HCEC 1CT (cell line): ENCODE measurements around the gene PCBP4.

Experiments
- DNase-seq: peaks from one replicate; pipeline ENCODE4 v3.0.0-alpha.2; 2017

The PCBP4 gene

GRCh38 chr3:51970606-51971300, 3.5 kb upstream of the PCBP4 start:
- no peak for DNase-seq

- no peak for DNase-seq
Measured at GRCh38 chr3:51969841-51970240, 2.6 kb upstream of the PCBP4 start.

GRCh38 chr3:51968883-51969678, 1.8 kb upstream of the PCBP4 start:
- no peak for DNase-seq

- no peak for DNase-seq
Measured at GRCh38 chr3:51968170-51968775, 1.0 kb upstream of the PCBP4 start.

- DNase-seq: no peak
Measured at GRCh38 chr3:51966922-51967383, 301 bp downstream of the PCBP4 start.

GRCh38 chr3:51966486-51966885, 768 bp downstream of the PCBP4 start:
- no peak for DNase-seq

GRCh38 chr3:51966016-51966415, 1.2 kb downstream of the PCBP4 start:
- no peak for DNase-seq

GRCh38 chr3:51964521-51964920, 2.7 kb downstream of the PCBP4 start:
- DNase-seq: no peak

GRCh38 chr3:51963951-51964451, 3.3 kb downstream of the PCBP4 start:
- DNase-seq: no peak

- DNase-seq: no peak
Measured at GRCh38 chr3:51962854-51963530, 4.3 kb downstream of the PCBP4 start.

GRCh38 chr3:51961602-51962569, 5.4 kb downstream of the PCBP4 start:
- DNase-seq: no peak

- no peak for DNase-seq
Measured at GRCh38 chr3:51961011-51961410, 6.2 kb downstream of the PCBP4 start.

- no peak for DNase-seq
Measured at GRCh38 chr3:51960386-51960785, 6.9 kb downstream of the PCBP4 start.

- DNase-seq: no peak
Measured at GRCh38 chr3:51959651-51960050, 7.6 kb downstream of the PCBP4 start.

- DNase-seq: no peak
Measured at GRCh38 chr3:51958603-51959521, 8.4 kb downstream of the PCBP4 start.

GRCh38 chr3:51957520-51958205, 9.6 kb downstream of the PCBP4 start:
- no peak for DNase-seq

GRCh38 chr3:51955893-51956770, 11.1 kb downstream of the PCBP4 start:
- DNase-seq: no peak

GRCh38 chr3:51955175-51955892, 11.9 kb downstream of the PCBP4 start, which contains the start of gene GPR62:
Gene GPR62, plus strand, starts transcription at chr3:51955381. Its CDS starts 272 bp downstream, at chr3:51955653.
- DNase-seq: no peak
